PC-9 (cell line): Measurements from ENCODE around the gene EIF4G3.

Experiments
- EZH2 ChIP-seq: fragments of 200-600 bp; sonication (generic); IDR thresholded peaks from 2 replicates; pipeline ENCODE4 v1.8.0; 2017; ENCODE audit warnings: antibody characterized with exemption, low read depth
- TF ChIP-seq, protein P1 (sequence below): fragments of 200-600 bp; sonication (generic); conservative IDR thresholded peaks from 2 replicates; pipeline ENCODE4 v1.6.1; 2017; ENCODE audit warnings: mixed run types, antibody characterized with exemption, mild to moderate bottlenecking, moderate library complexity

GRCh38 chr1:21046132-21046531 is 130.6 kb downstream of the EIF4G3 start:
- TF ChIP-seq, protein P1, sequence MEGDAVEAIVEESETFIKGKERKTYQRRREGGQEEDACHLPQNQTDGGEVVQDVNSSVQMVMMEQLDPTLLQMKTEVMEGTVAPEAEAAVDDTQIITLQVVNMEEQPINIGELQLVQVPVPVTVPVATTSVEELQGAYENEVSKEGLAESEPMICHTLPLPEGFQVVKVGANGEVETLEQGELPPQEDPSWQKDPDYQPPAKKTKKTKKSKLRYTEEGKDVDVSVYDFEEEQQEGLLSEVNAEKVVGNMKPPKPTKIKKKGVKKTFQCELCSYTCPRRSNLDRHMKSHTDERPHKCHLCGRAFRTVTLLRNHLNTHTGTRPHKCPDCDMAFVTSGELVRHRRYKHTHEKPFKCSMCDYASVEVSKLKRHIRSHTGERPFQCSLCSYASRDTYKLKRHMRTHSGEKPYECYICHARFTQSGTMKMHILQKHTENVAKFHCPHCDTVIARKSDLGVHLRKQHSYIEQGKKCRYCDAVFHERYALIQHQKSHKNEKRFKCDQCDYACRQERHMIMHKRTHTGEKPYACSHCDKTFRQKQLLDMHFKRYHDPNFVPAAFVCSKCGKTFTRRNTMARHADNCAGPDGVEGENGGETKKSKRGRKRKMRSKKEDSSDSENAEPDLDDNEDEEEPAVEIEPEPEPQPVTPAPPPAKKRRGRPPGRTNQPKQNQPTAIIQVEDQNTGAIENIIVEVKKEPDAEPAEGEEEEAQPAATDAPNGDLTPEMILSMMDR: no peak
- no peak for TF ChIP-seq EZH2
